A549 (cell line): ENCODE measurements around the gene ZC3H12D. TPM values are rescaled to one million over a fixed set of nuclear protein-coding genes. Genes with fewer than 3 reads are reported as not detected.

Experiments used
- ATAC-seq, 2 experiments: fragments of 200-7000 bp in 1 of 2; fragments of >200 bp in 1 of 2; cut with Nextera tagmentation in 1 of 2; cut with Tn5 transposase in 1 of 2; 3 replicates each; pipeline versions ENCODE4 v1.8.0 to v1.9.1; 2018 to 2020; ENCODE audit warnings: mild to moderate bottlenecking in 1 of 2, moderate library complexity in 1 of 2
- CTCF ChIA-PET: fragments of 300-600 bp; sonication (Branson Sonifier 250); formaldehyde crosslinking; extraction: SDS; loops from one replicate; lab custom pipeline; 2021; ENCODE audit warnings: antibody characterized with exemption, inconsistent platforms; lab: Yijun Ruan, JAX
- POLR2A ChIA-PET: fragments of 350-600 bp; formaldehyde crosslinking; extraction: SDS; loops from one replicate; lab custom pipeline; 2021; ENCODE audit warnings: antibody characterized with exemption, inconsistent platforms; lab: Yijun Ruan, JAX
- DNase-seq, 2 experiments: peaks; one replicate each; pipeline versions ENCODE4 v3.0.0 to v3.0.0-alpha.2; 2011 to 2016; ENCODE audit warnings: low read depth in 1 of 2, low spot score in 1 of 2
- FAIRE-seq: peaks from 2 replicates; lab custom pipeline; 2011; peaks lifted over from hg19 to GRCh38; lab: Jason Lieb, UNC
- H3K27ac ChIP-seq, 2 experiments: fragments of >200 bp; sonication (Bioruptor Twin); formaldehyde crosslinking; 3 replicates each; pipeline ENCODE4 v1.5.1; 2016 to 2017
- H3K4me1 ChIP-seq: fragments of >200 bp; sonication (Bioruptor Twin); formaldehyde crosslinking; 3 replicates; pipeline ENCODE4 v1.6.1; 2016
- H3K4me2 ChIP-seq: fragments of >200 bp; sonication (Bioruptor Twin); formaldehyde crosslinking; 3 replicates; pipeline ENCODE4 v1.6.1; 2016
- H3K4me3 ChIP-seq: fragments of >200 bp; sonication (Bioruptor Twin); formaldehyde crosslinking; 3 replicates; pipeline ENCODE4 v1.5.1; 2016
- H3K9me3 ChIP-seq: fragments of >200 bp; sonication (Bioruptor Twin); formaldehyde crosslinking; 3 replicates; pipeline ENCODE4 v1.6.1; 2016
- CEBPB ChIP-seq, 2 experiments: fragments of >200 bp in 1 of 2; sonication (Bioruptor Twin) in 1 of 2; formaldehyde crosslinking in 1 of 2; IDR thresholded peaks; 2 replicates each; pipeline ENCODE4 v1.6.1; 2012 to 2016
- EHF ChIP-seq: fragments of 250-450 bp; sonication (Bioruptor Pico); IDR thresholded peaks from 2 replicates; pipeline ENCODE4 v1.5.0; 2020; ENCODE audit warnings: mild to moderate bottlenecking
- EHMT2 ChIP-seq: fragments of 200-600 bp; sonication (generic); IDR thresholded peaks from 2 replicates; pipeline ENCODE4 v1.6.1; 2016; ENCODE audit warnings: antibody characterized with exemption, low read depth, mild to moderate bottlenecking, moderate library complexity
- ELK1 ChIP-seq: fragments of 150-350 bp; IDR thresholded peaks from 2 replicates; pipeline ENCODE4 v1.6.1; 2014; ENCODE audit warnings: low read depth, mild to moderate bottlenecking, low read length
- EP300 ChIP-seq, 2 experiments: fragments of >200 bp; sonication (Bioruptor Twin); formaldehyde crosslinking; IDR thresholded peaks; 2 replicates in 1 of 2; 3 replicates in 1 of 2; pipeline ENCODE4 v1.6.1; 2016 to 2017
- ESRRA ChIP-seq: fragments of 150-350 bp; IDR thresholded peaks from 2 replicates; pipeline ENCODE4 v1.6.1; 2014; ENCODE audit warnings: mild to moderate bottlenecking, low read length, borderline replicate concordance
- FOSL2 ChIP-seq, 2 experiments: fragments of 450-650 bp in 1 of 2; fragments of >200 bp in 1 of 2; sonication (Bioruptor Twin) in 1 of 2; formaldehyde crosslinking; IDR thresholded peaks; 2 replicates each; pipeline versions ENCODE4 v1.5.0 to v1.6.1; 2016 to 2020; ENCODE audit warnings: mild to moderate bottlenecking in 1 of 2, moderate library complexity in 1 of 2
- GATA3 ChIP-seq: IDR thresholded peaks from 2 replicates; pipeline ENCODE4 v1.6.1; 2012; ENCODE audit warnings: borderline replicate concordance
- HDAC2 ChIP-seq: fragments of 200-600 bp; sonication (generic); IDR thresholded peaks from 2 replicates; pipeline ENCODE4 v1.6.1; 2016
- HMGXB4 ChIP-seq: fragments of 250-450 bp; sonication (Bioruptor Pico); IDR thresholded peaks from 2 replicates; pipeline ENCODE4 v1.5.0; 2021; ENCODE audit warnings: mild to moderate bottlenecking, moderate library complexity, borderline replicate concordance
- HOXA7 ChIP-seq: fragments of 250-450 bp; sonication (Bioruptor Pico); IDR thresholded peaks from 2 replicates; pipeline ENCODE4 v1.5.0; 2020; ENCODE audit warnings: mild to moderate bottlenecking, moderate library complexity
- HOXB13 ChIP-seq: fragments of 250-450 bp; sonication (Bioruptor Pico); IDR thresholded peaks from 2 replicates; pipeline ENCODE4 v1.5.0; 2020; ENCODE audit warnings: low read depth, mild to moderate bottlenecking, moderate library complexity
- JUN ChIP-seq, 2 experiments: fragments of >200 bp; sonication (Bioruptor Twin); formaldehyde crosslinking; IDR thresholded peaks; 2 replicates in 1 of 2; 3 replicates in 1 of 2; pipeline ENCODE4 v1.6.1; 2016 to 2017
- JUNB ChIP-seq: fragments of >200 bp; sonication (Bioruptor Twin); formaldehyde crosslinking; IDR thresholded peaks from 2 replicates; pipeline ENCODE4 v1.6.1; 2016
- NFE2L2 ChIP-seq: fragments of 150-350 bp; conservative IDR thresholded peaks from 2 replicates; pipeline ENCODE4 v1.6.1; 2014; ENCODE audit warnings: low read length
- POLR2A ChIP-seq: IDR thresholded peaks from 2 replicates; pipeline ENCODE4 v1.6.1; 2012; ENCODE audit warnings: mild to moderate bottlenecking, low read length
- POLR2AphosphoS2 ChIP-seq: conservative IDR thresholded peaks from 2 replicates; pipeline ENCODE4 v1.6.1; 2012; ENCODE audit warnings: low read length, improper control_type of control experiment, inconsistent platforms
- RCOR1 ChIP-seq: fragments of 150-350 bp; IDR thresholded peaks from 2 replicates; pipeline ENCODE4 v1.6.1; 2014; ENCODE audit warnings: antibody characterized with exemption, low read length, low read depth
- SMC3 ChIP-seq: fragments of >200 bp; sonication (Bioruptor Twin); formaldehyde crosslinking; IDR thresholded peaks from 3 replicates; pipeline ENCODE4 v1.6.1; 2018; ENCODE audit warnings: inconsistent platforms
- TP53 ChIP-seq: fragments of 250-450 bp; sonication (Bioruptor Pico); IDR thresholded peaks from 2 replicates; pipeline ENCODE4 v1.5.0; 2021; ENCODE audit warnings: mild to moderate bottlenecking, moderate library complexity
- ZNF302 ChIP-seq: fragments of 250-450 bp; sonication (Bioruptor Pico); IDR thresholded peaks from 2 replicates; pipeline ENCODE4 v1.9.0; 2021; ENCODE audit warnings: inconsistent platforms, mild to moderate bottlenecking, moderate library complexity
- WGBS: methylation state at CpG from one replicate; pipeline ENCODE4 v1.1.6; 2017; ENCODE audit errors: missing lambda C conversion rate; 5-methylcytosine and 5-hydroxymethylcytosine counted together
- polyA plus RNA-seq, 4 experiments: library from polyadenylated mRNA; depleted of rRNA in 3 of 4; stranded (reverse); fragments of >200 nt; fragmentation: RNase III in 1 of 4; extraction: RNeasy Plus Mini Kit Qiagen cat#74134 plus additional on column Dnase treatment in 1 of 4; gene quantifications; 2 replicates in 3 of 4; 3 replicates in 1 of 4; pipeline ENCODE4 v1.2.3, GENCODE V29; 2011 to 2017
- TF ChIP-seq, protein P1 (sequence below): IDR thresholded peaks from 2 replicates; pipeline ENCODE4 v1.6.1; 2012
- TF ChIP-seq, protein P2 (sequence below): IDR thresholded peaks from 2 replicates; pipeline ENCODE4 v1.6.1; 2012
- TF ChIP-seq, protein P3 (sequence below): fragments of >200 bp; sonication (Bioruptor Twin); formaldehyde crosslinking; IDR thresholded peaks from 2 replicates; pipeline ENCODE4 v1.6.1; 2016

The ZC3H12D gene
- polyA plus RNA-seq, 2 of the 4 experiments (the other 2 are of a cell fraction), result 0.04 to 0.12 TPM

- no peak for ATAC-seq
- TF ChIP-seq RCOR1 (no peak), EHMT2 (no peak), FOSL2 (IDR thresholded peaks at IDR 0.05) (no peak), FOSL2 (CRISPR knock-in tag; IDR thresholded peaks at IDR 0.05) (no peak), JUNB (no peak), HOXA7 (CRISPR knock-in tag) (no peak), POLR2AphosphoS2 (no peak), NFE2L2 (no peak), TP53 (CRISPR knock-in tag) (no peak), POLR2A (no peak), ELK1 (no peak), ZNF302 (CRISPR knock-in tag) (no peak), HOXB13 (CRISPR knock-in tag) (no peak), CEBPB (IDR thresholded peaks at IDR 0.05) (no peak), HMGXB4 (CRISPR knock-in tag) (no peak)
- TF ChIP-seq, all 56 proteins: peak for 0
- FAIRE-seq, result no peak
- CTCF ChIA-PET, result no interaction called here
- no peak overlapping the region for H3K4me3 ChIP-seq
- H3K4me1 ChIP-seq, result no peaks in the 10 kb centered on the region
- 88% methylated on average over 4 of the region's 4 CpGs for WGBS
- no peak overlapping the region for H3K27ac ChIP-seq
- POLR2A ChIA-PET, result interaction anchor here (0.6 kb wide), 1 partner anchor 212 kb away, joined by 3 read pairs; no protein-coding TSS in a partner anchor
- H3K4me2 ChIP-seq, result no peak overlapping the region
- no peak for DNase-seq
- no peaks in the 10 kb centered on the region for H3K9me3 ChIP-seq
Measured at GRCh38 chr6:149510793-149511512, 26.1 kb upstream of the ZC3H12D start.

DNA sequence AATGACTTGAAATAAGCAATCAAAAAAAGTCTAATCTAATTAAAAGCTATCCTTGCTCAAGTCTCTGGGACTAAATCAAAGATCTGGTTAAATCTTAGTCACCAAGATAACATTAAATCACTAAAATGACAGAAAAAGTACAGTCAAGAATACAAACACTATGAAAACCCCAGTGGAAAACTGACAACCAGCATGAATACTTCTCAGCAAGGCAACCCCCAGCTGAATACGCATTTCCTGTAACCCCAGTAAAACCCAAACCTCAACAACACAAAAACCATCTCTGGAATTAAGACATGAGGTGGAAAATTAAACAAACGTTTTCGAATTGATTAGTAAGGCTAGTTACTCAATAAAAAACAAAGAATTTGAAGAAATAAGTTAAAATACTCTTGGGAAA is 23.7 kb upstream of the ZC3H12D start:
- no peak for DNase-seq
- Histone ChIP-seq H3K4me1 (no peaks in the 10 kb centered on the region), H3K27ac (no peak overlapping the region), H3K4me3 (no peak overlapping the region), H3K9me3 (no peaks in the 10 kb centered on the region), H3K4me2 (no peak overlapping the region)
- 67% methylated on average over 3 of the region's 3 CpGs for WGBS
- TF ChIP-seq, protein P1, sequence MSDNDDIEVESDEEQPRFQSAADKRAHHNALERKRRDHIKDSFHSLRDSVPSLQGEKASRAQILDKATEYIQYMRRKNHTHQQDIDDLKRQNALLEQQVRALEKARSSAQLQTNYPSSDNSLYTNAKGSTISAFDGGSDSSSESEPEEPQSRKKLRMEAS, result no peak
- TF ChIP-seq JUN (IDR thresholded peaks at IDR 0.05), result no peak
- TF ChIP-seq, all 56 proteins: peak for 0
- ChIA-PET POLR2A (no interaction called here), CTCF (interaction anchor here (0.7 to 2.1 kb wide), 2 partner anchors 9 to 46 kb away, joined by 3 to 10 read pairs; no protein-coding TSS in a partner anchor)
- ATAC-seq (no peak), FAIRE-seq (no peak)

- Histone ChIP-seq H3K27ac (no peak overlapping the region), H3K4me1 (no peaks in the 10 kb centered on the region), H3K4me2 (no peak overlapping the region), H3K9me3 (no peaks in the 10 kb centered on the region), H3K4me3 (no peak overlapping the region)
- 89% methylated on average over 2 of the region's 2 CpGs for WGBS
- CTCF ChIA-PET, result interaction anchor here (0.7 to 2.2 kb wide), 2 partner anchors 13 to 72 kb away, joined by 3 to 10 read pairs; no protein-coding TSS in a partner anchor
- ATAC-seq (no peak), DNase-seq (no peak), FAIRE-seq (no peak)
- TF ChIP-seq EP300 (IDR thresholded peaks at IDR 0.05) (no peak), EHF (CRISPR knock-in tag) (no peak), HDAC2 (no peak), HMGXB4 (CRISPR knock-in tag) (no peak), ESRRA (no peak), GATA3 (no peak), SMC3 (no peak)
- TF ChIP-seq, protein P2, sequence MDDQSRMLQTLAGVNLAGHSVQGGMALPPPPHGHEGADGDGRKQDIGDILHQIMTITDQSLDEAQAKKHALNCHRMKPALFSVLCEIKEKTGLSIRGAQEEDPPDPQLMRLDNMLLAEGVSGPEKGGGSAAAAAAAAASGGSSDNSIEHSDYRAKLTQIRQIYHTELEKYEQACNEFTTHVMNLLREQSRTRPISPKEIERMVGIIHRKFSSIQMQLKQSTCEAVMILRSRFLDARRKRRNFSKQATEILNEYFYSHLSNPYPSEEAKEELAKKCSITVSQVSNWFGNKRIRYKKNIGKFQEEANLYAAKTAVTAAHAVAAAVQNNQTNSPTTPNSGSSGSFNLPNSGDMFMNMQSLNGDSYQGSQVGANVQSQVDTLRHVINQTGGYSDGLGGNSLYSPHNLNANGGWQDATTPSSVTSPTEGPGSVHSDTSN, result no peak
- TF ChIP-seq, protein P3, sequence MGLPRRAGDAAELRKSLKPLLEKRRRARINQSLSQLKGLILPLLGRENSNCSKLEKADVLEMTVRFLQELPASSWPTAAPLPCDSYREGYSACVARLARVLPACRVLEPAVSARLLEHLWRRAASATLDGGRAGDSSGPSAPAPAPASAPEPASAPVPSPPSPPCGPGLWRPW, result no peak
- POLR2A ChIA-PET, result no interaction called here
Measured at GRCh38 chr6:149503872-149504271, 19.1 kb upstream of the ZC3H12D start.
